WTC11 (cell line): ENCODE measurements around the gene VIPR2.

Source experiments
- ATF2 ChIP-seq: sonication (generic); formaldehyde crosslinking; IDR thresholded peaks from 2 replicates; pipeline ENCODE4 v1.8.1; 2022; ENCODE audit warnings: low read depth, missing genetic modification reagents, borderline replicate concordance
- CREB1 ChIP-seq: sonication (generic); formaldehyde crosslinking; IDR thresholded peaks from 2 replicates; pipeline ENCODE4 v1.8.0; 2023; ENCODE audit warnings: mild to moderate bottlenecking, missing genetic modification reagents
- E2F4 ChIP-seq: sonication (generic); formaldehyde crosslinking; IDR thresholded peaks from 2 replicates; pipeline ENCODE4 v1.8.1; 2022; ENCODE audit warnings: low read depth, mild to moderate bottlenecking, moderate library complexity, missing genetic modification reagents, borderline replicate concordance
- FOXK1 ChIP-seq: sonication (generic); formaldehyde crosslinking; IDR thresholded peaks from 2 replicates; pipeline ENCODE4 v1.8.0; 2022; ENCODE audit warnings: mild to moderate bottlenecking, moderate library complexity, missing genetic modification reagents
- JUN ChIP-seq: sonication (generic); formaldehyde crosslinking; IDR thresholded peaks from 2 replicates; pipeline ENCODE4 v1.8.0; 2023; ENCODE audit warnings: mild to moderate bottlenecking, missing genetic modification reagents
- MAX ChIP-seq: sonication (generic); formaldehyde crosslinking; IDR thresholded peaks from 2 replicates; pipeline ENCODE4 v1.8.0; 2022; ENCODE audit warnings: mild to moderate bottlenecking, missing genetic modification reagents
- NFYB ChIP-seq: sonication (generic); formaldehyde crosslinking; conservative IDR thresholded peaks from 2 replicates; pipeline ENCODE4 v1.8.0; 2022; ENCODE audit warnings: low read depth, missing genetic modification reagents
- NR3C1 ChIP-seq: sonication (generic); formaldehyde crosslinking; conservative IDR thresholded peaks from 2 replicates; pipeline ENCODE4 v1.8.1; 2023; ENCODE audit warnings: low read depth, mild to moderate bottlenecking, missing genetic modification reagents
- RELA ChIP-seq: sonication (generic); formaldehyde crosslinking; IDR thresholded peaks from 2 replicates; pipeline ENCODE4 v1.8.1; 2022; ENCODE audit warnings: missing genetic modification reagents, mild to moderate bottlenecking, borderline replicate concordance
- SP1 ChIP-seq: sonication (generic); formaldehyde crosslinking; conservative IDR thresholded peaks from 2 replicates; pipeline ENCODE4 v1.8.1; 2022; ENCODE audit warnings: missing genetic modification reagents
- TEAD1 ChIP-seq: sonication (generic); formaldehyde crosslinking; IDR thresholded peaks from 2 replicates; pipeline ENCODE4 v1.8.0; 2022; ENCODE audit warnings: mild to moderate bottlenecking, missing genetic modification reagents
- ZNF232 ChIP-seq: sonication (generic); formaldehyde crosslinking; IDR thresholded peaks from 2 replicates; pipeline ENCODE4 v1.8.0; 2022; ENCODE audit warnings: mild to moderate bottlenecking, missing genetic modification reagents
- TF ChIP-seq, protein P1 (sequence below): fragments of 200-600 bp; IDR thresholded peaks from 2 replicates; pipeline ENCODE4 v1.8.0; 2022; ENCODE audit warnings: antibody characterized with exemption
- TF ChIP-seq, protein P2 (sequence below): sonication (generic); formaldehyde crosslinking; IDR thresholded peaks from 2 replicates; pipeline ENCODE4 v1.8.0; 2022; ENCODE audit warnings: mild to moderate bottlenecking, missing genetic modification reagents

DNA sequence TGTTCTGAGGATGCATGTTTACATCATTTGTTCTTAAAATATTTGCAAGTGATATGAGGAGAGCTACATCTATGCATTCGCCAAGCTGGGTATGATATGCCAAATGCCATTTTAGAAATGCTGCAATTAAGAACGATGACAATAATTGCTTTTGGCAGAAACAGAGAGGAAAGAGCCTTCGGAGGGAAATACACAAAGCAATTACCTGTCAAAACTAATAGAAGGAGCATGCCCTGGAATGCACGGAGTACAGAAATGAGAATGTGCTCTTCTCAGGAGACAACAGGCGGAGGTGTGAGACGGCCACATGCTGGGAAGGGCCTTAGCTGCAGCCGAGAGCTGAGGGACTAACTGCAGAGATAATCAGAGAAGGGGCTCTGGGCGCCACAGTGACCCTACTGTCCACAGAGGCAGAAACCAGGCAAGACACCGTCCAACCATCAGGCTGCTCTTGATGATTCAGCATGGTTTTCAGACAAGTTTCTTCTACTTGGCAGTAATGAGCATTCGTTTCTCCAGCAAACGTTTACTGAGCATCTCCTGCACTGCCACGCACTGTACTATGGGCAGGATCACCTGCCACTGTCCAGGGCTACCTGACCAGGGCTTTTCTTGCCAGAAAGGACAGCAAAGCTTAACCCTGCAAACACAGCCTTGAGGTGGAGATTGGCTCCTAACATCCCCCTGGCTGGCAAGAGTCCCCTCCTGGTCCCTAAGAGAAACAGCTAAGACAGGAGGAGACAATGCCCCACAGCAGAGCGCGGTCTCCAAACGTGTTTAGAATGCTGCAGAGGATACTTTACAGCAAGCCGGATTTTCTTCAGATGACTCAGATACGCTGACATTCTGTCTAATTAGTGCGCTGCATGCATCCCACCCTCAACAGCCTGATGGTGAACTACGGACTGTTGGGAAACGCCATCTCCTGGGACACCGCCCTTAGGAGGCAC, 18.1 kb downstream of the VIPR2 start:
- TF ChIP-seq, protein P1, sequence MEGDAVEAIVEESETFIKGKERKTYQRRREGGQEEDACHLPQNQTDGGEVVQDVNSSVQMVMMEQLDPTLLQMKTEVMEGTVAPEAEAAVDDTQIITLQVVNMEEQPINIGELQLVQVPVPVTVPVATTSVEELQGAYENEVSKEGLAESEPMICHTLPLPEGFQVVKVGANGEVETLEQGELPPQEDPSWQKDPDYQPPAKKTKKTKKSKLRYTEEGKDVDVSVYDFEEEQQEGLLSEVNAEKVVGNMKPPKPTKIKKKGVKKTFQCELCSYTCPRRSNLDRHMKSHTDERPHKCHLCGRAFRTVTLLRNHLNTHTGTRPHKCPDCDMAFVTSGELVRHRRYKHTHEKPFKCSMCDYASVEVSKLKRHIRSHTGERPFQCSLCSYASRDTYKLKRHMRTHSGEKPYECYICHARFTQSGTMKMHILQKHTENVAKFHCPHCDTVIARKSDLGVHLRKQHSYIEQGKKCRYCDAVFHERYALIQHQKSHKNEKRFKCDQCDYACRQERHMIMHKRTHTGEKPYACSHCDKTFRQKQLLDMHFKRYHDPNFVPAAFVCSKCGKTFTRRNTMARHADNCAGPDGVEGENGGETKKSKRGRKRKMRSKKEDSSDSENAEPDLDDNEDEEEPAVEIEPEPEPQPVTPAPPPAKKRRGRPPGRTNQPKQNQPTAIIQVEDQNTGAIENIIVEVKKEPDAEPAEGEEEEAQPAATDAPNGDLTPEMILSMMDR = no peak
- TF ChIP-seq MAX (CRISPR knock-in tag) (no peak), NR3C1 (CRISPR knock-in tag) (no peak), ZNF232 (CRISPR knock-in tag) (no peak), CREB1 (CRISPR knock-in tag) (no peak), FOXK1 (no peak), E2F4 (no peak), ATF2 (CRISPR knock-in tag) (no peak), RELA (no peak), JUN (CRISPR knock-in tag) (no peak), SP1 (CRISPR knock-in tag) (no peak), NFYB (CRISPR knock-in tag) (no peak), TEAD1 (no peak)
- TF ChIP-seq, protein P2, sequence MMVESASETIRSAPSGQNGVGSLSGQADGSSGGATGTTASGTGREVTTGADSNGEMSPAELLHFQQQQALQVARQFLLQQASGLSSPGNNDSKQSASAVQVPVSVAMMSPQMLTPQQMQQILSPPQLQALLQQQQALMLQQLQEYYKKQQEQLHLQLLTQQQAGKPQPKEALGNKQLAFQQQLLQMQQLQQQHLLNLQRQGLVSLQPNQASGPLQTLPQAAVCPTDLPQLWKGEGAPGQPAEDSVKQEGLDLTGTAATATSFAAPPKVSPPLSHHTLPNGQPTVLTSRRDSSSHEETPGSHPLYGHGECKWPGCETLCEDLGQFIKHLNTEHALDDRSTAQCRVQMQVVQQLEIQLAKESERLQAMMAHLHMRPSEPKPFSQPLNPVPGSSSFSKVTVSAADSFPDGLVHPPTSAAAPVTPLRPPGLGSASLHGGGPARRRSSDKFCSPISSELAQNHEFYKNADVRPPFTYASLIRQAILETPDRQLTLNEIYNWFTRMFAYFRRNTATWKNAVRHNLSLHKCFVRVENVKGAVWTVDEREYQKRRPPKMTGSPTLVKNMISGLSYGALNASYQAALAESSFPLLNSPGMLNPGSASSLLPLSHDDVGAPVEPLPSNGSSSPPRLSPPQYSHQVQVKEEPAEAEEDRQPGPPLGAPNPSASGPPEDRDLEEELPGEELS (CRISPR knock-in tag) = no peak
